ENCODE measurements around the gene TRAF4. TPM values are rescaled to one million over a fixed set of nuclear protein-coding genes. Genes with fewer than 3 reads are reported as not detected.
A peak's percentile ranks its signal among the peaks of the same experiment; 100 is the strongest.

TRAF4 gene
- total and polyA plus RNA-seq, 9 of the 15 experiments (the other 6 are each of a cell fraction or from before 2014, with no cell fraction given), result 2.4 to 147 (median 72.4) TPM

DNA sequence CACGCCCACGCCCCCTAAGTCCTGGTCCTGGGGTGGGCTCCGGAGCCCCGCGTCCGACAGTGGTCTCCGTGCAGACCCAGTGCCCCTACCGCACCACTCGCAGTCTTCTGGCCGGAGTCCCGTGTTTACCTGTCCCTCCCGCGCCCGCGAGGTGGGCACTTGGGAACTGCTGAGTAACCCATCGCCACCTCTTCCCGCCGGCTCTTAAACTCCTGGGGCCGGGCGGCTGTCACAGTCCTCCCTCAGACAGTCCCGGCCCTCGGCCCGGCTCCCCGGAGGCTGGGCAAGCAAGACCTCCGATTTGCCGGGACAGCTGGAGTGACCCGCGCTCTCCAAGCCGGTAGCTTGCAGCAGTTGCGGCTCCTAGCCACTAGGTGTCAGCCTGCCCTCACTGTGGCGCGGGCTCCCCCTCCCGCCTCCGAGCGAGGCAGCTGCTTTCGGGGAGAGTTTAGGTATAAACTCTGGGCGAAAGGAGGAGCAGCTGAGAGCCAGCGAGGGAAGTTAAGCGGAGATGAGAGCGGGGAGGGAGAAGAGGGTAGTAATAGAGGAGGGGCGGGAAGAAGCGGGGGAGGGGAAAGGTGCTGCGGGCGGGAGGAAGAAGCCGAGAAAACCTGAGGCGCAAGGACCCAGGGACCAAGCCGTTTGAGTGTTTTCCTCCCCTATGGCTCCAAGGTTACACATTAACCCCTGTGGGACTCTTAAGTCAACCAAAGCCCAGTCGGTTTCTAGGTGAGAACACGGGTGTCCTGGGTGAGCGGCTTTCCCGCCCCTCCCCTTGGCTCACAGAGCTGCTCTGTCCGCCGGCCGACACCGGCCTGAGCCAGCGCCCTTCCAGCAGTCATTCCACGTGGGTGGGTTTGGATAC, 17.0 kb upstream of the TRAF4 start (continued):
- TF ChIP-seq ZNF134 (CRISPR knock-in tag; conservative IDR thresholded peaks at IDR 0.05) (no peak), RBM17 (IDR thresholded peaks at IDR 0.05; ENCODE audit: borderline replicate concordance, low read depth, low read length) (no peak), SP1 (CRISPR knock-in tag; IDR thresholded peaks at IDR 0.05) (peak; percentile 93), NCOR1 (IDR thresholded peaks at IDR 0.05) (no peak), RHOXF2B (CRISPR knock-in tag; conservative IDR thresholded peaks at IDR 0.05) (no peak), ZSCAN32 (CRISPR knock-in tag; IDR thresholded peaks at IDR 0.05) (no peak), CREB1 (IDR thresholded peaks at IDR 0.05) (peak; percentile 13; the same call in 1 of the 2 replicates), CREB1 (CRISPR knock-in tag; IDR thresholded peaks at IDR 0.05) (peak; percentile 41; the same call in 1 of the 2 replicates), TCF7L2 (IDR thresholded peaks at IDR 0.05; ENCODE audit: low read depth, low read length) (no peak), CBX1 (IDR thresholded peaks at IDR 0.05; ENCODE audit: low read depth) (no peak; the same call in 1 of the 2 replicates), FOXA3 (CRISPR knock-in tag; conservative IDR thresholded peaks at IDR 0.05 in 1 of 2, IDR thresholded peaks at IDR 0.05 in 1 of 2) (0 out of 4 replicates have a peak, but pooled peaks of 1 of the 2 experiments have one; percentile 62), ZNF184 (CRISPR knock-in tag; IDR thresholded peaks at IDR 0.05) (no peak), MCM3 (IDR thresholded peaks at IDR 0.05) (no peak), FOXM1 (IDR thresholded peaks at IDR 0.05; ENCODE audit: low read depth) (peak; percentile 49; the same call in 1 of the 2 replicates), FOXM1 (CRISPR knock-in tag; IDR thresholded peaks at IDR 0.05; ENCODE audit: low read depth) (peak; percentile 78; the same call in 1 of the 2 replicates), HNRNPL (IDR thresholded peaks at IDR 0.05; ENCODE audit: low read depth, low read length) (no peak), POLR3A (IDR thresholded peaks at IDR 0.05; ENCODE audit: borderline replicate concordance, extremely low read depth, insufficient read depth, insufficient read length) (no peak), KDM5B (IDR thresholded peaks at IDR 0.05; ENCODE audit: insufficient replicate concordance, low read depth, low read length) (peak; percentile 38), SLC30A9 (CRISPR knock-in tag; IDR thresholded peaks at IDR 0.05) (no peak), CHD4 (IDR thresholded peaks at IDR 0.05; ENCODE audit: insufficient read depth, insufficient replicate concordance, low read depth, low read length, poor library complexity, severe bottlenecking) (no peak)
- TF ChIP-seq, protein P1, sequence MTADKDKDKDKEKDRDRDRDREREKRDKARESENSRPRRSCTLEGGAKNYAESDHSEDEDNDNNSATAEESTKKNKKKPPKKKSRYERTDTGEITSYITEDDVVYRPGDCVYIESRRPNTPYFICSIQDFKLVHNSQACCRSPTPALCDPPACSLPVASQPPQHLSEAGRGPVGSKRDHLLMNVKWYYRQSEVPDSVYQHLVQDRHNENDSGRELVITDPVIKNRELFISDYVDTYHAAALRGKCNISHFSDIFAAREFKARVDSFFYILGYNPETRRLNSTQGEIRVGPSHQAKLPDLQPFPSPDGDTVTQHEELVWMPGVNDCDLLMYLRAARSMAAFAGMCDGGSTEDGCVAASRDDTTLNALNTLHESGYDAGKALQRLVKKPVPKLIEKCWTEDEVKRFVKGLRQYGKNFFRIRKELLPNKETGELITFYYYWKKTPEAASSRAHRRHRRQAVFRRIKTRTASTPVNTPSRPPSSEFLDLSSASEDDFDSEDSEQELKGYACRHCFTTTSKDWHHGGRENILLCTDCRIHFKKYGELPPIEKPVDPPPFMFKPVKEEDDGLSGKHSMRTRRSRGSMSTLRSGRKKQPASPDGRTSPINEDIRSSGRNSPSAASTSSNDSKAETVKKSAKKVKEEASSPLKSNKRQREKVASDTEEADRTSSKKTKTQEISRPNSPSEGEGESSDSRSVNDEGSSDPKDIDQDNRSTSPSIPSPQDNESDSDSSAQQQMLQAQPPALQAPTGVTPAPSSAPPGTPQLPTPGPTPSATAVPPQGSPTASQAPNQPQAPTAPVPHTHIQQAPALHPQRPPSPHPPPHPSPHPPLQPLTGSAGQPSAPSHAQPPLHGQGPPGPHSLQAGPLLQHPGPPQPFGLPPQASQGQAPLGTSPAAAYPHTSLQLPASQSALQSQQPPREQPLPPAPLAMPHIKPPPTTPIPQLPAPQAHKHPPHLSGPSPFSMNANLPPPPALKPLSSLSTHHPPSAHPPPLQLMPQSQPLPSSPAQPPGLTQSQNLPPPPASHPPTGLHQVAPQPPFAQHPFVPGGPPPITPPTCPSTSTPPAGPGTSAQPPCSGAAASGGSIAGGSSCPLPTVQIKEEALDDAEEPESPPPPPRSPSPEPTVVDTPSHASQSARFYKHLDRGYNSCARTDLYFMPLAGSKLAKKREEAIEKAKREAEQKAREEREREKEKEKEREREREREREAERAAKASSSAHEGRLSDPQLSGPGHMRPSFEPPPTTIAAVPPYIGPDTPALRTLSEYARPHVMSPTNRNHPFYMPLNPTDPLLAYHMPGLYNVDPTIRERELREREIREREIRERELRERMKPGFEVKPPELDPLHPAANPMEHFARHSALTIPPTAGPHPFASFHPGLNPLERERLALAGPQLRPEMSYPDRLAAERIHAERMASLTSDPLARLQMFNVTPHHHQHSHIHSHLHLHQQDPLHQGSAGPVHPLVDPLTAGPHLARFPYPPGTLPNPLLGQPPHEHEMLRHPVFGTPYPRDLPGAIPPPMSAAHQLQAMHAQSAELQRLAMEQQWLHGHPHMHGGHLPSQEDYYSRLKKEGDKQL (CRISPR knock-in tag; IDR thresholded peaks at IDR 0.05; ENCODE audit: borderline replicate concordance), result no peak
- TF ChIP-seq, protein P2, sequence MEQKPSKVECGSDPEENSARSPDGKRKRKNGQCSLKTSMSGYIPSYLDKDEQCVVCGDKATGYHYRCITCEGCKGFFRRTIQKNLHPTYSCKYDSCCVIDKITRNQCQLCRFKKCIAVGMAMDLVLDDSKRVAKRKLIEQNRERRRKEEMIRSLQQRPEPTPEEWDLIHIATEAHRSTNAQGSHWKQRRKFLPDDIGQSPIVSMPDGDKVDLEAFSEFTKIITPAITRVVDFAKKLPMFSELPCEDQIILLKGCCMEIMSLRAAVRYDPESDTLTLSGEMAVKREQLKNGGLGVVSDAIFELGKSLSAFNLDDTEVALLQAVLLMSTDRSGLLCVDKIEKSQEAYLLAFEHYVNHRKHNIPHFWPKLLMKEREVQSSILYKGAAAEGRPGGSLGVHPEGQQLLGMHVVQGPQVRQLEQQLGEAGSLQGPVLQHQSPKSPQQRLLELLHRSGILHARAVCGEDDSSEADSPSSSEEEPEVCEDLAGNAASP (IDR thresholded peaks at IDR 0.05), result no peak

All from K562 (cell line).